IMR-90 (cell line): ENCODE data around the gene UGGT2.

Experiments used
- CHD1 ChIP-seq: IDR thresholded peaks from 2 replicates; pipeline ENCODE4 v1.6.1; 2012; ENCODE audit warnings: low read depth, low read length, improper control_type of control experiment
- CTCF ChIP-seq: conservative IDR thresholded peaks from 2 replicates; pipeline ENCODE4 v1.5.1; 2012; ENCODE audit warnings: mild to moderate bottlenecking, low read depth, low read length, improper control_type of control experiment
- MAFK ChIP-seq: IDR thresholded peaks from 2 replicates; pipeline ENCODE4 v1.6.1; 2012; ENCODE audit warnings: low read depth, low read length, improper control_type of control experiment
- MXI1 ChIP-seq: IDR thresholded peaks from 2 replicates; pipeline ENCODE4 v1.6.1; 2012; ENCODE audit warnings: low read depth, mild to moderate bottlenecking, low read length, moderate library complexity, borderline replicate concordance
- POLR2A ChIP-seq: IDR thresholded peaks from 2 replicates; pipeline ENCODE4 v1.6.1; 2012; ENCODE audit warnings: mild to moderate bottlenecking, low read depth, low read length
- RAD21 ChIP-seq: IDR thresholded peaks from 2 replicates; pipeline ENCODE4 v1.6.1; 2012; ENCODE audit warnings: low read length, improper control_type of control experiment
- SMC3 ChIP-seq: fragments of 150-350 bp; IDR thresholded peaks from 2 replicates; pipeline ENCODE4 v1.6.1; 2016; ENCODE audit warnings: low read depth, mild to moderate bottlenecking, antibody characterized with exemption, low read length, moderate library complexity

DNA sequence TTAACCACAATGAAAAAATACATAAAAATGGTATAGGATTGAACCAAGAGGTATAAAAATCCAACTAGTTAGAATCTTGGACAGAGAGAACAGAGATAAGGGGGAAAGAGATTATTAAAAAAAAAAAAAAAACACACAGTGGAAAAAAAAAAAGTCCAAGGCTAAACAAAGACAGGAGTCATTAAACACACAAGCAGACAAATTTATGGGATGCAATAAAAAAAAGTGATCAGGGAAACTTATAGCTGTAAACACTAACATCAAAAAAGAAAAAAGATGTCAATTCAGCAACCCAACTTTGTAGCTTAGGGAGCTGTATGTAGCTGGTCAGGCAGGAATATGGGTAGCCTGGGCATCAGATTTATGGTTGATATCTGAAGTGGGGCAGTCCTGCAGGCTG is 247.3 kb downstream of the UGGT2 start:
- no peak for TF ChIP-seq CTCF
- TF ChIP-seq POLR2A: no peak
- no peak for TF ChIP-seq MAFK
- TF ChIP-seq SMC3: no peak
- TF ChIP-seq MXI1: no peak
- no peak for TF ChIP-seq CHD1
- no peak for TF ChIP-seq RAD21
